GM23248 (cell line): ENCODE measurements around the gene SMYD3.

Source experiments
- EZH2 ChIP-seq: fragments of 200-600 bp; sonication (generic); IDR thresholded peaks from 2 replicates; pipeline ENCODE4 v1.6.1; 2018; ENCODE audit warnings: antibody characterized with exemption, mild to moderate bottlenecking; ENCODE audit not compliant: insufficient read depth, poor library complexity, severe bottlenecking
- EZH2phosphoT487 ChIP-seq: fragments of 200-600 bp; sonication (generic); IDR thresholded peaks from 2 replicates; pipeline ENCODE4 v1.6.1; 2018; ENCODE audit warnings: antibody characterized with exemption, moderate library complexity, mild to moderate bottlenecking, low read depth; ENCODE audit not compliant: insufficient read depth

DNA sequence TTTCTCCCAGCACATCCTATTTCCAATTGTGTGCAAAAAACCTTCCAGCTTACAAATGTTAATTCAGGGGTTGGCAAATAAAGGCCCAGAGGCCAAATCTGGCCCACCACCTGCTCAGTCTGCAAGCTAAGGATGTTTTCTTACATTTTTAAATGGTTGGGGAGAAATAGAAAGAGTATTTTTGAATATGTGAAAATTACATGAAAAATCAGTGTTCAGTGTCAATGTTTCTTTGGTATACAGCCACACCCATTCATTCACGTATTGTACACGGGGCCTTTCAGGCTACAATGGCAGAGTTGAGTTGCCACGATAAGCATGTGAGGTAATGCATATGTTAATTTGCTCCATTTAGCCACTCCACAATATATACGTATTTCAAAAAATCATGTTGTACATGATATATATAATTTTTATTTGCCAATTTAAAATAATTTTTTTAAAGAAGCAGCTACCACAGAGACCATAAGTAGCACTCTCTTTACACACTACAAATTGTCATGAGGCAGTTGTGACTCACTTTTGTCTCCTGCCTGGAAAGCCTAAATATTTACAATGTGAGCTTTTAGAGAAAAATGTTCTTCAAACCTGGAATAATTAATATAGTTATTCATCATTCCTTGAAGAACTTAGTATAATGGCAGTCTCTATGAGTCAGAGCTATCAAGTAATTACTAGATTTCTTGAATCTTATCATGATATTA lies 189.6 kb downstream of the SMYD3 start:
- TF ChIP-seq EZH2 (no peak), EZH2phosphoT487 (no peak)
